IPS-18a (cell line): Measurements from ENCODE around the gene SLC38A9.
"Not testable (repeated sequence)": the region's sequence is repeated elsewhere in the genome, so short reads cannot be mapped to it uniquely, and the experiment has no call there.

Source experiments
- H3K27ac ChIP-seq: one replicate; pipeline ENCODE4 v1.5.1; 2013; ENCODE audit warnings: low read length
- H3K27me3 ChIP-seq: one replicate; pipeline ENCODE4 v1.6.1; 2013; ENCODE audit warnings: mild to moderate bottlenecking, low read length; ENCODE audit not compliant: control insufficient read depth, insufficient read depth
- H3K36me3 ChIP-seq: one replicate; pipeline ENCODE4 v1.6.1; 2013; ENCODE audit warnings: low read depth, low read length; ENCODE audit not compliant: control insufficient read depth
- H3K4me1 ChIP-seq: one replicate; pipeline ENCODE4 v1.6.1; 2013; ENCODE audit warnings: low read depth, low read length; ENCODE audit not compliant: control insufficient read depth
- H3K4me3 ChIP-seq: one replicate; pipeline ENCODE4 v1.5.1; 2013; ENCODE audit warnings: low read length
- H3K9ac ChIP-seq: one replicate; pipeline ENCODE4 v1.6.1; 2013; ENCODE audit warnings: mild to moderate bottlenecking, low read length, moderate library complexity
- H3K9me3 ChIP-seq: one replicate; pipeline ENCODE4 v1.6.1; 2013; ENCODE audit warnings: low read depth, low read length; ENCODE audit not compliant: control insufficient read depth

SLC38A9 gene

DNA sequence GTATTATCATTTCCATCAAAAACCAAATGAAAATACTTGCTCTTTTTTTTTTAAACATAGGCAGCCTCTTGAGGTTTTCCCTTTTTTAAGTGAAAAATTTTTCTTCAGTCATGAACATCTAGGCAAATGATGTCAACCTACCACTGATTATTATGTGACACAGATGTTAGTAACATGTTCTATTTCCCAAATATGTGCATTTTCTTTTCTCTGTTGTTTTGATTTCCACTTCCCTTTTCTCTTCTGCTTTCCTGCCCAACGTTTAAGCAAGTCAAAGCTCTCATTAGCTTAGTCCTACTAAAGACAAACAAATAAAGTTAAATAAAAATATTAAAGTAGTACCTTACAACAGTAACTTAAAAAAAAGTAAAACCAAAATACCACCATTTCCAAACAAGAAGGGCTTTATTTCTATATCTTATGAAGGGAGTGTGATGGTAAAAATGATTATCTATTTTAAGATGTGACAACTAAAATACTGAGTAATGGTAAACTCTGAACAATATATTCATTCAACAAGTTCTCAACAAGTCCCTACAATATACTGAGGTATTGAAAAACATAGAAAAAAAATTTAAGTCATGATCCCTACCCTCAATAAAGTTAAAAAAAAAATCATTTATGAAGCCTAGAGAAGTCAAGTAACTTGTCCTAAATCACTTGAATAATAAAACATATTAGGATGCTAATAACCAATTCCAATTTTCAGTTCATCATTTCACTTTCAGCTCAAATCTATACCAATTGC is 9.4 kb downstream of the SLC38A9 start:
- Histone ChIP-seq H3K4me3 (no peak overlapping the region), H3K27ac (no peak overlapping the region), H3K9ac (no peak overlapping the region), H3K36me3 (no peaks in the 10 kb centered on the region), H3K4me1 (no peaks in the 10 kb centered on the region), H3K27me3 (no peaks in the 10 kb centered on the region), H3K9me3 (no peaks in the 10 kb centered on the region)

DNA sequence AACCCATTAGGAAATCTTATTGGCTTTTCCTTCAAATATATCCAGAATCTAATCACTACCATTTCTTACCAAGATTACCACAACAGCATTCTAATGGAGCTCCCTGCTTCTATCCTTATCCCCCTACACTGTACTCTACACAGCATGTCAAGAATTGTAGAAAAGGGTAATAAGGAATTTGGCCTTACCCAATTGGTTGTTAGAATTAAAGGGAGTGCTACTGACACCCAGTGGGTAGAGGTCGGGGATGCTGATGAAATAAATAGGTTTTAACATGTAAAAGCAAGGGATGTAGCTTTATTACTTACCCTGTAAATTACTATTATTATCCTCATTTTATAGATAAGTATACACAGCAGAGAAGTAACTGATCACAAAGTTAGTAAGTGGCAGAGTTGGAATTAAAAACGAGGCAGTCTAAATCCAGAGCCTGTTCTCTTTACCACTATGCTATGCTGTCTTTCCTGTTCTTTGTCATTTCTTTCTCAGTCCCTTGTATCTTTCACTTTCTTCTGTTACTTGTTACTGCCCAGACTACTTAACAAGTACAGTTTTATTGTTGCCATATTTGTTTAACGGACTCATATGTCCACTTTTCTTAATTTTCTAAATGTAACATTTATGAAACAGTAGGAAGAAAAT is 10.5 kb downstream of the SLC38A9 start:
- H3K9me3 ChIP-seq: peaks cover 6% of the 10 kb centered on the region
- H3K9ac ChIP-seq: no peak overlapping the region
- H3K36me3 ChIP-seq: peaks cover 6% of the 10 kb centered on the region
- no peak overlapping the region for H3K27ac ChIP-seq
- no peaks in the 10 kb centered on the region for H3K4me1 ChIP-seq
- no peak overlapping the region for H3K4me3 ChIP-seq
- no peaks in the 10 kb centered on the region for H3K27me3 ChIP-seq

DNA sequence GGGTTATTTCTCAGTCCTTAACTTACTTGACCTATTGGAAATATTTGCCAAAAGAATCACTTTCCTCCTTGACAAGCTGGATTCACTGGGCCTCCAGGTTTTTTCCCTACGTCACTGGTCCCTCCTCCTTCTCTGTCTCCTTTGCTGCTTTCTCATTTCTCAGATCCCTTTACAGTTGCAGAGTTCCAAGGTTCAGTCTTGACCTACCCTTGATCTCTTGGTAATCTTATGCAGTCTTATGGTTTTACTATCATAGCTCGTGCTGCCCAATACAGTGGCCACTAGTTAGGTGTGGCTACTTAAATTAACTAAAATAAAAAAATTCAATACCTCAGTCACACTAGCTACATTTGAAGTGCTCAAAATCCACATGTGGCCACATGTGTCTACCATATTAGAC is 11.4 kb downstream of the SLC38A9 start:
- Histone ChIP-seq H3K27me3 (no peaks in the 10 kb centered on the region), H3K4me1 (no peaks in the 10 kb centered on the region), H3K4me3 (no peak overlapping the region), H3K9ac (no peak overlapping the region), H3K36me3 (peaks cover 6% of the 10 kb centered on the region), H3K27ac (no peak overlapping the region), H3K9me3 (peaks cover 6% of the 10 kb centered on the region)

DNA sequence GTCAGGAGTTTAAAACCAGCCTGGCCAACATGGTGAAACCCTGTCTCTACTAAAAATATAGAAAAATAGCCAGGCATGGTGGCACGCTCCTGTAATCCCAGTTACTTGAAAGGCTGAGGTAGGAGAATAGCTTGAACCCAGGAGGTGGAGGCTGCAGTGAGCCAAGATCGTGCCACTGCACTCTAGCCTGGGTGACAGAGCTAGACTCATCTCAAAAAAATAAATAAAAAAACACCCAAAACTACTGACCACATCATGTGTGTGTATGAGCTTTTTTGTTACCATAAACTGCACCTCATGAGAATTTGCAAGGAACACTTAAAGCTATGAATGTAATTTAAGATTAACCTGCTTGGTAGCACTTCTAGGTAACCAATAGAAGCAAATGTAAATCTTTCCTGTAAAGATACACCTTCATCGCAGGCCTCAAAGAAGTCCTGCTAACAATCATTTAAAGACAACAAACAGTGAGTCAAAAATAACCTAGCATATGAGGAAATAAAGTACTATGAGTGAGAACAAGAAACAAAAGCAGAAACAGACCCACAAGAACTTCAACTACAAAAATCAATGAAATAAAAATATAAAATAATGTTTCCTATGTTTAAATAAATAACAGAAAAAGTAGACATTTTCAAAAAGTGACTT is 13.0 kb downstream of the SLC38A9 start:
- no peaks in the 10 kb centered on the region for H3K4me1 ChIP-seq
- H3K9ac ChIP-seq: no peak overlapping the region

DNA sequence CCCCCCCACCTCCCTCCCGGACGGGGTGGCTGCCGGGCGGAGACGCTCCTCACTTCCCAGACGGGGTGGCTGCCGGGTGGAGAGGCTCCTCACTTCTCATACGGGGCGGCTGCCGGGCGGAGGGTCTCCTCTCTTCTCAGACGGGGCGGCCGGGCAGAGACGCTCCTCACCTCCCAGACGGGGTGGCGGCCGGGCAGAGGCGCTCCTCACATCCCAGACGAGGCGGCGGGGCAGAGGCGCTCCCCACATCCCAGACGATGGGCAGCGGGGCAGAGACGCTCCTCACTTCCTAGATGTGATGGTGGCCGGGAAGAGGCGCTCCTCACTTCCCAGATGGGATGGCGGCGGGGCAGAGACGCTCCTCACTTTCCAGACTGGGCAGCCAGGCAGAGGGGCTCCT is 15.4 kb downstream of the SLC38A9 start:
- H3K36me3 ChIP-seq, H3K4me1 ChIP-seq, H3K9me3 ChIP-seq, H3K27me3 ChIP-seq, H3K9ac ChIP-seq, H3K4me3 ChIP-seq, H3K27ac ChIP-seq: not testable (repeated sequence)

More for the DNA sequence above, 13.0 kb downstream of the SLC38A9 start:
- Histone ChIP-seq H3K27ac (no peak overlapping the region), H3K36me3 (peaks cover 6% of the 10 kb centered on the region), H3K9me3 (peaks cover 6% of the 10 kb centered on the region), H3K4me3 (no peak overlapping the region), H3K27me3 (no peaks in the 10 kb centered on the region)

DNA sequence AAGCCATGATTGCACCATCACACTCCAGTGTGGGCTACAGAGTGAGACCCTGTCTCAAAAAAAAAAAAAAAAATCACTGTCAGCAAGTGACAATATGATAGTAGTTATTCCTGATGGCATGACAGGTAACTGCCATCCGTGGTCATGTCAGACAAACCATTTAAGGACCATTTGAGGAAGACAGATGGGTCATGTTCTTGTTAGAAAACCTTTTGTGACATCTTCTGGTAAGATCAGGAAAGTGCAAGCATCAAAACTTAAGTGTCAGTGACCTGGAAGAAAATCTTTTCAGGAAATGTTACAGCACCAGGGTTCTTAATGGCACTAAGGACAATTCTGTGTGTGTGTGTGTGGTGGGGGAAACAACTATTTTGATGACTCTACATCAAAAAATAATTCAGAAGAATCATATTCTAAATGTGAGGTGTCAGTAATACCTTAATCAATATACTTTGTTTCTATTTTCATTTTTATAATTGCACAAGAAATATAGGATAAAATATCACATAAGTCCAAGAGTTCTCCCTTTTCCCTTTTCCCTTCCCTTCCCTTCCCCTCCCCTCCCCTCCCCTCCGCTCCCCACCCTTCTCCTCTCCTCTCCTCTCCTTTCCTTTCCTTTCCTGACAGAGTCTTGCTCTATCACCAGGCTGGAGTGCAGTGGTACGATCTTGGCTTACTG is 17.8 kb downstream of the SLC38A9 start:
- Histone ChIP-seq H3K36me3 (peaks cover 6% of the 10 kb centered on the region), H3K4me1 (peaks cover 9% of the 10 kb centered on the region), H3K27ac (no peak overlapping the region), H3K27me3 (no peaks in the 10 kb centered on the region), H3K9ac (no peak overlapping the region), H3K4me3 (no peak overlapping the region), H3K9me3 (peaks cover 6% of the 10 kb centered on the region)

DNA sequence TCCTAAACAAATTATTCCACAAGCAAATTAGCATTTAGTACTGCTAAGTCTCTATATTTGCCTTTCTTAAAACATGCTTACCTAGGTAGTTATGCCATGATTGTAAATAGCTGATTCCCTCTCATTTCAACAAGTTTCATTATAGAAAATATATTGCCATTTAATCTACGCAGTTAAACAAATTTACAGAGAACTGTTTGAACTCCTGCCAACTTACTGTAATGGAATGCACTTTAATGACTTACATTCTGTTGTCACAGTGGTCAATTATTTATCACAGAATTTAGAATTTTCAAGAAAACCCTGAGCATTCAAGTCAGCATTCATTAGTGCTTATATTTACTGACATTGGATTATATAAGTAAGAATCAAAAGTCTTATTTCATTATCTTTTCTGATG is 19.6 kb downstream of the SLC38A9 start:
- Histone ChIP-seq H3K36me3 (peaks cover 4% of the 10 kb centered on the region), H3K9ac (no peak overlapping the region), H3K27ac (peak overlapping the region; percentile 43), H3K27me3 (no peaks in the 10 kb centered on the region), H3K4me1 (peaks cover 9% of the 10 kb centered on the region), H3K4me3 (no peak overlapping the region), H3K9me3 (peaks cover 3% of the 10 kb centered on the region)

DNA sequence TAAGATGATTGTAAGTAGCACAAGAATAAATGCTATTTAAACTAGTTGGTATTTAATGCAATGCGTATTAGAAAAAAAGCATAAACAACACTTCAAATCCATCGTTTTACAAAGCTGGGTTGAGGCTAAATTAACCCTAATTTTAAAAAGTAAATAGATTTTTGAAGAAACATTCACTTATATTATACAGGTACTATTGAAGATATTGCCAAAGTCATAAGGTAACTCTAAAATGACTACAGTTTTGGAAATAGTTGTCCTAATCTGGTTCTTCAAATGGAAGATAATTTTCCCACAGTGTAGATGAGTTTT is 20.1 kb downstream of the SLC38A9 start:
- Histone ChIP-seq H3K9ac (no peak overlapping the region), H3K27me3 (no peaks in the 10 kb centered on the region), H3K9me3 (no peaks in the 10 kb centered on the region), H3K4me3 (no peak overlapping the region), H3K27ac (no peak overlapping the region), H3K36me3 (no peaks in the 10 kb centered on the region), H3K4me1 (peaks cover 9% of the 10 kb centered on the region)

DNA sequence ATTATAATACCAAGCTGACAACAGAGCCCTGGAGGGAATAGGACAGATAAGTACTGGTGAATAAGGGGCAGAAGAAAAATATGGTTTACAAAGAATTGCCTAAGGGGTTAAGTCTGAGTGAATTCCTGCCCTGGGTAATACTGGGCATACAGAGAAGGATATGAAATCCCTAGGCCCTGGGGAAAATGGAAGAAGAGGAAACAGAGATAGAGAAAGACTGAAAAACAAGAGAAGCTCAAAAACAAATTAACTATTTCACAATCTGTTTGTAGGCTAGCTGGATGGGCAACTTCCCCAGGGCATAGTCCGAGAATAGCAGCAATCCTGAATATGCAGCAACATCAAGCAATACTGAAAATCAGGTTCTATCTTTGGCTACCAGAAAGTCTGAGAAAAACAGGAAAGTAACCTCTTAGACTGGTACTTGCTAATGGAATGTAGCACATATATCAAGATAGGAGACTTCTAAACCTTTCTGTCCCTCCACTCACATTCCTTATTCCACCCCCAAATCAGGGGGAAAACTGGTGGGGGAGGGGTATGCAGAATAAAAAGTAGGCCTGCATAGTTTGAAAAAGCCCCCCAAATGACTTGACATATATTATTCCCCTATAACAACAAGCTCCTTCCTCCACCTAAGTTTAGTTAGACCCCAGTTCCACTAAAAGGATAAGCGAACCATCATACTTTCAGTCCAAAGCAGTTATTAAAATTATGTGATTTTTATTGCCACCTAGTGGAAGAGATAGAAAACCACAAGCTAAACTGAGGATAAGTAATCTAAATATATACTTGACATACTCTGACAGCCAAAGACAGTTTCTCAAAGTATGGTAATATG is 20.6 kb downstream of the SLC38A9 start:
- no peak overlapping the region for H3K4me3 ChIP-seq
- no peaks in the 10 kb centered on the region for H3K27me3 ChIP-seq
- no peaks in the 10 kb centered on the region for H3K36me3 ChIP-seq
- H3K27ac ChIP-seq: no peak overlapping the region
- no peaks in the 10 kb centered on the region for H3K9me3 ChIP-seq
- H3K9ac ChIP-seq: no peak overlapping the region
- peaks cover 9% of the 10 kb centered on the region for H3K4me1 ChIP-seq

DNA sequence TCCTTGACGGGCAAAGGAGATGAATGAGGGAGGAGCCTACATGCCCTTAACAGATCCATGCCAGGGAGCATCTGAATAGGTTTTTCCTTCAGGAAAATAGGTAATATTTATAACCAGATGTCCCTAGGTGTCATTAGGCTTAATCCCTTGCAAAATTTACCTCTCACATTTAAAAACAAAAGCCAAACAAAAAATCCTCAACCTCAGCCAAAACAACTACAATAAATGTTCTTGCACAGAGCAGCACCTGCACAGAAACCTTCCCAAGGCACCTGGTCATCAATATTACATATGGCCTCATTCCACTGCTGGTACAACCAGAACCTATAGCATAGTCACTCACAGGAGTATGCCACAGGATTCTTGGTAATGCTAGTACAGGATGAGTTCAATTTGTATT is 30.1 kb downstream of the SLC38A9 start:
- Histone ChIP-seq H3K9me3 (no peaks in the 10 kb centered on the region), H3K27me3 (no peaks in the 10 kb centered on the region)

DNA sequence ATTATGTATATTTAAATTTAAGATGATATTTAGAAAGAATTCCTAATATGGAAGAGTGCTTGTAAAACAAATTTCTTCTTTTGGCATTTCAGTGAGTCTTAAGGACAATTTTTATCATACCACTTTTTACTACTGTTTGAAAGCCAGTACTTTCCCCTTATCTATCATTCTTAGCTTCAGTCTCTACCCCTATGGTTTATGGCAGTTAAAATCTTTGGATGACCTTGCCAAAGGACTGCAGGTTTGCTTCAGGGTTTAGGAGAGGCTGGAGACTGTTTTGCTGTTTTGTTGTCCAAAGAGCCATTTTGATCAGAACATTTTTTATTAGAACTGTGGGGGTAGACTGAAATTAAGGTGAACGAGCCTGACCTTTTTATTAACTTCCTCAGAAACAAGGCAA is 30.8 kb downstream of the SLC38A9 start:
- Histone ChIP-seq H3K4me3 (no peak overlapping the region), H3K27me3 (no peaks in the 10 kb centered on the region), H3K9me3 (no peaks in the 10 kb centered on the region), H3K4me1 (no peaks in the 10 kb centered on the region), H3K27ac (no peak overlapping the region), H3K36me3 (no peaks in the 10 kb centered on the region), H3K9ac (no peak overlapping the region)

More for the DNA sequence above, 30.1 kb downstream of the SLC38A9 start:
- Histone ChIP-seq H3K36me3 (no peaks in the 10 kb centered on the region), H3K4me1 (no peaks in the 10 kb centered on the region), H3K27ac (no peak overlapping the region), H3K4me3 (no peak overlapping the region), H3K9ac (no peak overlapping the region)
